ENCODE data around the gene SPO11. TPM values are rescaled to one million over a fixed set of nuclear protein-coding genes. Genes with fewer than 3 reads are reported as not detected.

SPO11 gene
- polyA plus RNA-seq, 2 of the 4 experiments (the other 2 are of a cell fraction) = not detected

DNA sequence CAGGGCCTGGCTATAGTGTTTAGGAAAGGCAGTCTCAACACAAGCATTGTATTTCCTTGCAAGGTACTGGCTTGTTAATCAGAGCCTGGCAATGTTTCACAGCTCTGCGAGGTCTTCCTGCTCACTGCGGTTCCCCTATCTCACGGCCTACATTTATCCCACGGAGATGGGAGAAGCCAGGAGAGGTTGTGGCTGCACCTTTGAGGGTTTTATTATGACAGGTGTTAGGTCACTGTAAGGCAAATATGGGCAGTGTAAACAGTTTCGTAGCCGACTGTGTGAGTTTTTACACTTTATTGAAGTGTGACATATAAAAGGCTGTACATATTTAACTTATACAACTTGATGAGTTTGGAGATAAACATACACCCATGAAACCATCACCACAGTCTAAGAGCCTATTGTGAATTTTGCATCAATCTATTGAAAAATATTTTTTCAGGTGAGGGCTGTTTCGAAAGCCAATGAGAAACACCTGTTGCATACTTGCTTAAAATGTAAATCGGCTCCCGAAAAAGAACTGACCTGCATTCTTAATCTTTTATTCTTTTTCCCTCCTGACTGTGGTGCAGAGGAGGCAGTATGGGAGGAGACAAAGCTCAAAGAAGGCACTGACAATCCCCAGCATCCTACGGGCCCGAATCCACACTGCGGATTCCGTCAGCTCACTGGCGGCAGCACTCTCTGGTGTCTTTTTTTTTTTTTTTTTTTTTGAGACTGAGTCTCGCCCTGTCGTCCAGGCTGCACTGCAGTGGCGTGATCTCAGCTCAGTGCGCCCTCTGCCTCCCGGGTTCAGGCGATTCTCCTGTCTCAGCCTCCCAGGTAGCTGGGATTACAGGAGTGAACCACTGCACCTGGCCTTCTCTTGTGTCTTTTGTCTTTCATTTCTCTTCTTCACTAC is 54.1 kb downstream of the SPO11 start:
- POLR2A ChIA-PET = no interaction called here
- CTCF ChIA-PET = interaction anchor here (0.7 to 7.6 kb wide), 5 partner anchors 11 to 110 kb away, joined by 3 to 97 read pairs (median 5); no protein-coding TSS in a partner anchor
- Histone ChIP-seq H3K27ac (no peak overlapping the region), H3K4me2 (no peak overlapping the region), H3K9me3 (no peaks in the 10 kb centered on the region), H3K4me1 (no peaks in the 10 kb centered on the region), H3K4me3 (no peak overlapping the region)
- WGBS (ENCODE audit: missing lambda C conversion rate) = 91% methylated on average over 20 of the region's 20 CpGs
- DNase-seq (ENCODE audit: low read depth in 1 of 2, low spot score in 1 of 2) (no peak), FAIRE-seq (no peak), ATAC-seq (no peak)
- TF ChIP-seq HOXB13 (CRISPR knock-in tag; IDR thresholded peaks at IDR 0.05; ENCODE audit: low read depth) (no peak), ZSCAN20 (CRISPR knock-in tag; IDR thresholded peaks at IDR 0.05) (no peak), MAZ (IDR thresholded peaks at IDR 0.05; ENCODE audit: borderline replicate concordance, low read depth, low read length) (no peak)
- TF ChIP-seq, protein P1, sequence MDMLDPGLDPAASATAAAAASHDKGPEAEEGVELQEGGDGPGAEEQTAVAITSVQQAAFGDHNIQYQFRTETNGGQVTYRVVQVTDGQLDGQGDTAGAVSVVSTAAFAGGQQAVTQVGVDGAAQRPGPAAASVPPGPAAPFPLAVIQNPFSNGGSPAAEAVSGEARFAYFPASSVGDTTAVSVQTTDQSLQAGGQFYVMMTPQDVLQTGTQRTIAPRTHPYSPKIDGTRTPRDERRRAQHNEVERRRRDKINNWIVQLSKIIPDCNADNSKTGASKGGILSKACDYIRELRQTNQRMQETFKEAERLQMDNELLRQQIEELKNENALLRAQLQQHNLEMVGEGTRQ (IDR thresholded peaks at IDR 0.05) = no peak

GRCh38 chr20:57384486-57384885 is 54.9 kb downstream of the SPO11 start:
- Histone ChIP-seq H3K27ac (no peak overlapping the region), H3K4me2 (no peak overlapping the region), H3K4me1 (no peaks in the 10 kb centered on the region), H3K4me3 (no peak overlapping the region), H3K9me3 (no peaks in the 10 kb centered on the region)
- DNase-seq (ENCODE audit: low read depth in 1 of 2, low spot score in 1 of 2) (no peak), FAIRE-seq (no peak), ATAC-seq (no peak)
- 82% methylated on average over 8 of the region's 8 CpGs for WGBS (ENCODE audit: missing lambda C conversion rate)
- CTCF ChIA-PET = interaction anchor here (0.6 to 7.6 kb wide), 4 partner anchors 10 to 235 kb away, joined by 3 to 97 read pairs (median 21); no protein-coding TSS in a partner anchor
- POLR2A ChIA-PET = no interaction called here
- TF ChIP-seq FOSB (CRISPR knock-in tag; IDR thresholded peaks at IDR 0.05) (no peak), SMC3 (IDR thresholded peaks at IDR 0.05) (no peak)

- POLR2A ChIA-PET = no interaction called here
- FAIRE-seq = no peak
- WGBS (ENCODE audit: missing lambda C conversion rate) = 90% methylated on average over 29 of the region's 29 CpGs
Observed at GRCh38 chr20:57384953-57385761, 55.6 kb downstream of the SPO11 start.

GRCh38 chr20:57385940-57386339 is 56.3 kb downstream of the SPO11 start:
- no peak overlapping the region for H3K4me2 ChIP-seq
- no peak for ATAC-seq
- no peaks in the 10 kb centered on the region for H3K4me1 ChIP-seq
- no peak overlapping the region for H3K4me3 ChIP-seq
- TF ChIP-seq RFX5 (IDR thresholded peaks at IDR 0.05) (no peak), ZFP36 (IDR thresholded peaks at IDR 0.05; ENCODE audit: borderline replicate concordance, partially characterized antibody) (no peak), RARB (CRISPR knock-in tag; IDR thresholded peaks at IDR 0.05) (no peak), CHD2 (IDR thresholded peaks at IDR 0.05; ENCODE audit: low read length, partially characterized antibody) (no peak), JUNB (IDR thresholded peaks at IDR 0.05) (no peak), TP53 (CRISPR knock-in tag; IDR thresholded peaks at IDR 0.05) (no peak), MAX (IDR thresholded peaks at IDR 0.05) (no peak), BHLHE40 (IDR thresholded peaks at IDR 0.05; ENCODE audit: low read depth, low read length) (no peak), HOXB13 (CRISPR knock-in tag; IDR thresholded peaks at IDR 0.05; ENCODE audit: low read depth) (no peak), CEBPB (IDR thresholded peaks at IDR 0.05) (no peak), PHF8 (IDR thresholded peaks at IDR 0.05; ENCODE audit: borderline replicate concordance, low read depth) (no peak), RNF2 (IDR thresholded peaks at IDR 0.05; ENCODE audit: borderline replicate concordance, low read depth) (no peak), HEYL (CRISPR knock-in tag; IDR thresholded peaks at IDR 0.05) (no peak), RAD21 (conservative IDR thresholded peaks at IDR 0.05 in 1 of 2, IDR thresholded peaks at IDR 0.05 in 1 of 2) (no peak)
- TF ChIP-seq, protein P2, sequence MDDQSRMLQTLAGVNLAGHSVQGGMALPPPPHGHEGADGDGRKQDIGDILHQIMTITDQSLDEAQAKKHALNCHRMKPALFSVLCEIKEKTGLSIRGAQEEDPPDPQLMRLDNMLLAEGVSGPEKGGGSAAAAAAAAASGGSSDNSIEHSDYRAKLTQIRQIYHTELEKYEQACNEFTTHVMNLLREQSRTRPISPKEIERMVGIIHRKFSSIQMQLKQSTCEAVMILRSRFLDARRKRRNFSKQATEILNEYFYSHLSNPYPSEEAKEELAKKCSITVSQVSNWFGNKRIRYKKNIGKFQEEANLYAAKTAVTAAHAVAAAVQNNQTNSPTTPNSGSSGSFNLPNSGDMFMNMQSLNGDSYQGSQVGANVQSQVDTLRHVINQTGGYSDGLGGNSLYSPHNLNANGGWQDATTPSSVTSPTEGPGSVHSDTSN (IDR thresholded peaks at IDR 0.05) = no peak
- FAIRE-seq = no peak
- no peak for DNase-seq (ENCODE audit: low read depth in 1 of 2, low spot score in 1 of 2)
- POLR2A ChIA-PET = no interaction called here
- CTCF ChIA-PET = interaction anchor here (1.3 to 7.6 kb wide), 2 partner anchors 18 to 108 kb away, joined by 4 to 97 read pairs; no protein-coding TSS in a partner anchor
- no peak overlapping the region for H3K27ac ChIP-seq
- WGBS (ENCODE audit: missing lambda C conversion rate) = 96% methylated on average over 6 of the region's 6 CpGs
- no peaks in the 10 kb centered on the region for H3K9me3 ChIP-seq

More at GRCh38 chr20:57384953-57385761, 55.6 kb downstream of the SPO11 start:
- Histone ChIP-seq H3K4me2 (no peak overlapping the region), H3K4me1 (no peaks in the 10 kb centered on the region), H3K9me3 (no peaks in the 10 kb centered on the region), H3K4me3 (no peak overlapping the region), H3K27ac (no peak overlapping the region)
- TF ChIP-seq CEBPB (IDR thresholded peaks at IDR 0.05) = no peak
- no peak for TF ChIP-seq FOSL2 (IDR thresholded peaks at IDR 0.05)
- TF ChIP-seq FOSL2 (CRISPR knock-in tag; IDR thresholded peaks at IDR 0.05) = no peak
- no peak for TF ChIP-seq CBX8 (IDR thresholded peaks at IDR 0.05)
- no peak for TF ChIP-seq CBX2 (IDR thresholded peaks at IDR 0.05; ENCODE audit: borderline replicate concordance, low read depth)
- no peak for TF ChIP-seq TFCP2L1 (CRISPR knock-in tag; IDR thresholded peaks at IDR 0.05)
- TF ChIP-seq JUNB (IDR thresholded peaks at IDR 0.05) = no peak
- TF ChIP-seq POLR2A (IDR thresholded peaks at IDR 0.05; ENCODE audit: low read length) = no peak
- ATAC-seq (no peak), DNase-seq (ENCODE audit: low read depth in 1 of 2, low spot score in 1 of 2) (no peak)
- CTCF ChIA-PET = interaction anchor here (0.6 to 7.6 kb wide), 3 partner anchors 18 to 234 kb away, joined by 3 to 97 read pairs (median 4); no protein-coding TSS in a partner anchor
